GM19193 (cell line): ENCODE results near the gene PIEZO1.

ENCODE experiments used
- POLR2A ChIP-seq: IDR thresholded peaks from 4 replicates; pipeline ENCODE4 v1.6.1; 2011; ENCODE audit not compliant: insufficient read depth, insufficient read length; ENCODE audit errors: extremely low read depth

Gene PIEZO1

DNA sequence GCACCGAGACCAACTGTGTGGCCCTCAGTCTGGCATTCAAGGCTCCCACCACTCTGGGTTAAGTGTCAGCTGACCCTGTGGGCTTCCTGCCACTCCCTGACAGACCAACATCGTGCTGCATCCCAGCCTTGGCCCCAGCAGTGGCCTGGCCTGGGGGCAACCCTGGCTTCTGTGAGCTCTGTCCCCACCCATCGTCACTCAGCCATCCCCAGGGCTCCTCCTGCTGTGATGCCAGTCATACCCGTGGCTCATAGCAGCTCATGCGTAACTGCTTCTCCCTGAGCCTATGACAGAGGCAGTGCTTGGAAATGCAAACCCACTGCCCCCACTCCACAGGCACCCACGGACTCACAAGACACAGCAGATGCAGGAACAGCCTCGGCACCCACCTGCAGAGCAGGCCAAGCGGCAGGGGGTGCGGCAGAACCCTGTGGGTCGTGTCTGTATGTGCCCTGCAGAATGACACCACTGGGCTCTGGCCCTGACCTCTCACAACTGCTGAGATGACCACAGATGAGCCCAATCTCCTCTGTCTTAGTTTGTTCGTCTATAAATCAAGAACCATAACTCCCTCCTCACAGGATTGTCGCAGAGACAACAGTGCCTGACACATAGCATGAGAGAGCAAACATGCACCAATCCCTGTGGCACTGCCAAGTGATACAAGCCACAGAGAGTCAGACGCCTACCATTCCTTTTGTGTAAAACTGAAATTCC, 26.6 kb downstream of the PIEZO1 start:
- no peak for TF ChIP-seq POLR2A

DNA sequence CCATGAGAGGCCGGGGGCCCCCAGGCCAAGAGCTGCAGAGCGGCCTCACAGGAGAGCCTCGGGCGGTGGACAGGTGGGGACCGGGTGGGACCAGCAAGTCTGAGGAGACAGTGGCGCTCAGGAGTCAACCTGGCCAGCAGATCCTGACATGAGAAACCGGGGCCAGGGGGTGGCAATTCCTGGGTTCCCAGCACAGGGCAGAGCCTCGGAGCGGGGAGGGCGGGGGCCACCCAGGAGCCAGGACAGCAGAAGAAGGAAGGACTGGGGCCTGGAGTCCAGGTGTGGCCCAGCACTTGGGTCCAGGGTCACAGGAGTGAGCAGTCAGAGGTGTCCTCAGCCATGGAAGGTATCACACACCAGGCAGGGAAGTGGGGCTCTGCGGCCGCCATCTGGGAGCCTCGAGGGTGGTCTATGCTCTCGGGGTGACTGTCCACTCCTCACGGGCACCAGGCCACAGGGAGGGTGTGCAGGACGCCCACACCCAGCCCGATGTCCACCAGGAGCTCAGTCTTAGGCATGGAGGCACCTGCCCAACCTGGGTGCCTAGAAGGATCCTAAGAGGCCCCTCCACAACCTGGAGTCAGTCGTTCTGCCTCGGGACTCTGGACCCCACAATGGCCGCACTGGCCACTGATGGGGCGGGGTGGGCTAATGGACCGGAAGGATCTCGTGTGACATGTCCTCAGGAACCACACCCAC, 29.1 kb downstream of the PIEZO1 start:
- no peak for TF ChIP-seq POLR2A

DNA sequence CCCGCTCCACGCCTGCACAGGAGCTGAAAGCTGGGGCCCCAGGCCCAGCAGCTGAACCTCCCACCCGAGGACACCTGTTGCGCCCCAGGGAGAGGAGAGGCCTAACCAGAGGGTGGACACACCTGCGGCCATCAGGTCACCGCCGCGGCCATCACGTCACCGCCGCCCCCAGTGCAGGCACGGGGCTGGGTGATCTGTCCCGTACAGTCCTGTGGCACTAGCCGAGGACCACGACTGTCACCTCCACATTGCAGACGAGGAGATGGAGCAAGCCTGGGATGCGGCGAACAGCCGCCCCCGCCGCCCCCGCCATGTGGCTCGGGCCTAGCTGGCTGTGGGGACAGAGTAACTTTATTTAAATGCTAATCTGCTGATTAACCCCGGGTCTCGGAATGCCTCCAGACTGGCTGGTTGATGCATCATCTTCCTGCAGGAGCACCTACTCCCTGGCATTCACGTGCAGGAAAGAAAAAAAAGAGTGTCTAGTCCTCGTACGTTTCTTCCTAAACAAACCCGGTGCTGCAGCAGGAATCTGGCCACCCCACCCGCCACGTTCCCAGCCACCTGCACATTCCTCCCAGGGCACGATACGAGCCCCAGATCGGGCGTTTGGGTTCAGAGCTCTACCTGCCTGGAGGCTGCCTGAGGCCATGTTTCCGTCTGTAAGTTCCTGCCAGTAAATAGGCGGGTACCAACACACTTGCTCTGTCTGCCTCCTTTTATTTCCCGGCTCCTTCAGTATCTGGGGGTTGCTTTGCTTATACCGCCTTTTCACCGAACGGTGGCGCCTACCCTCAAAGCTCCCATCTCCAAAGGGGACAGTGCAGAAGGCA, 29.9 kb downstream of the PIEZO1 start:
- no peak for TF ChIP-seq POLR2A

DNA sequence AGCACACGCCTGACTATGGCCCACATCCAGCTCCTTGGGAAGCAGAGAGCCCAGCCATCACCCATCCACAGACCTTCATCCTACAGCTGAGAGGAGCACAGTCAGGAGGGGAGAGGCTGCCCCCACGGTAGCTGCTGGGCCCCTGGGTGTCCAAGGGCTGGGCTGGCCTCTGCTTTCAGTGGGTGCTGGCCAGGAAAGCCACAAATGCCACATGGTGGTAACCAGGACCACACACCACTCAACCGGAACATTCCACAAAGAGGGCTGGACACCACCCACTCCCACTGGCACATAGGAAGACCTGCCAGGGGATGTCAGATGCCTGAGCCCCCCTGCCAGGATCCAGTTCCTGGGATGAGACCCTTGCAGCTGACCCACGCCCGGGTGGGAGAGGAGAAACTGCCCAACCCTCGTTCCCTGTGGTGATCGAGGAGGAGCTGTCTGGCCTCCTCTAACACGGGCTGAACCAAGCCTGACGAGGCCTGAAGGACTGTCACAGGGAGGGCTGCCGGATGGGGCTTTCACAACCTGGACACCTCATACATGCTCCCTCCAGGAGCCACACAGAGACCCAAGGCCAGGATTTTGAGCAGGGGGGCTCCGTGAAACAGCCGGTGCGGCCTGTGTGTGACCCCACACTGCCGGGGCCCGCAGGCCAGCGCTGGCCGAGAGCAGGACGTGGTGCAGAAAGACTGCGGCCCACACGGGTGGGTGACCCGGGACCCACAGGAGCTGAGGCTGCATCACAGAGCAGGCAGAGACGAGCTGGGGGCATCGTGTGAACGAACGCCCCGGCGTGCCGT, 30.7 kb downstream of the PIEZO1 start:
- no peak for TF ChIP-seq POLR2A

DNA sequence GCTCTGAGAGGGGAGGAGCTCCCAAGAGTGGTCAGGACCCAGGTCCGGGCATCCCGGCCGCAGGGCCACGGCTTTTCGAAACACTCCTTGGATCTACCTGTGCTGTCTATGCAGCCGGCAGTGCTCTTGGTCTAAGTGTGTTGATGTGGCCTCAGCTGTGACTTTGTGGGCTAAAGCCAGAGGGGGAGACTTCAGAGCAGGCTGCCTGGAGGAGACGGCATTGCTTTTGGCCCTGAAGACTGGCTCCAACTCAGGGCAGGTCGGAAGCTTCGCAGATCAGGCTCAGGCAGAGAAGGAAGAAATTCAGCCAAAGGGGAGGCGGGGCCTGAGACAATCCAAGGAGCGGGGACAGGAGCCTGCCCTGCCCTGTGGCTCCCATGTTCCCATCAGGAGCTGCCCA, 31.4 kb downstream of the PIEZO1 start:
- no peak for TF ChIP-seq POLR2A

DNA sequence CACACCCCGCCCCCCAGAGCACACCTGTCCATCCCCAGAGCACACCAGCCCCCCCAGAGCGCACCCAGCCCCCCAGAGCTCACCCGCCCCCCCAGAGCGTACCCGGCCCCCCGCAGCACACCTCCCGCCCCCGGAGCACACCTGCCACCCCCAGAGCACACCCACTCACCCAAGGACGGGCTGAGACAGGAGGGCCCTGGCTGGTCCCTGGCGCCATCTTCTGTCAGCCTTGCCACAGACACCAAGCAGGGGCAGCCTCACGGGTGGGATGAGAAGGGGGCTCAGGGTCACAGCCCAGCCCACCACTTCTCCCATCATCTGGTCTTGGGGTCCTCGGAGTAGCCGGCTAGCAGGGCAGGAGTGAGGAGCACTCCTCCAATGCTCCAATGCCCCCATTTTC, 31.8 kb downstream of the PIEZO1 start:
- no peak for TF ChIP-seq POLR2A

DNA sequence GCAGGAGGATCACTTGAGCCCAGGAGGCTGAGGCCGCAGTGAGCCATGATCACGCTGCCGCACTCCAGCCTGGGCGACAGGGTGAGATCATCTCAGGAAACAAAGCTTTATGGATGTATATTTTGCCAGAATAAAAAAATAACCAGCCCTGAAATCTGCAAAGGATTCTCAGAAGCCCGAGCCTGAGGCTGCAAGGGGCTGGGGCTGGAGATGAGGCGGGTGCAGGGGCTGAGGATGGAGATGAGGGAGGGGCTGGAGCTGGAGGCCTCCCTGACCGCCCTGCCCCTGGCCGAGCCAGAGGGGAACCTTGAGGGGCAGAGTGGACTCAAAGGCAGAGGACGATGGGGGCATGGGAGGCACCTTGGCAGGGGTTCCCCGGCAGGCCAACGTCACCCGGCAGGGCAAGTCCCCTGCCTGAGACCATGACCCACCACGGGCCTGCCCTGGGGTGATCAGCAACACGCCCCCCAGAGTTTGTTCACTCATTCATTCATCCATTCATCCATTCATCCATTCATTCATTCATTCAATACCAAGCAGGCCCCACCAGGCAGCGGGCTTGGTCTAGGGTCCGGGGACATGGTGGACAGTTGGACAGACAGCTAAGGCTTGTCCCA, 32.5 kb downstream of the PIEZO1 start:
- no peak for TF ChIP-seq POLR2A

DNA sequence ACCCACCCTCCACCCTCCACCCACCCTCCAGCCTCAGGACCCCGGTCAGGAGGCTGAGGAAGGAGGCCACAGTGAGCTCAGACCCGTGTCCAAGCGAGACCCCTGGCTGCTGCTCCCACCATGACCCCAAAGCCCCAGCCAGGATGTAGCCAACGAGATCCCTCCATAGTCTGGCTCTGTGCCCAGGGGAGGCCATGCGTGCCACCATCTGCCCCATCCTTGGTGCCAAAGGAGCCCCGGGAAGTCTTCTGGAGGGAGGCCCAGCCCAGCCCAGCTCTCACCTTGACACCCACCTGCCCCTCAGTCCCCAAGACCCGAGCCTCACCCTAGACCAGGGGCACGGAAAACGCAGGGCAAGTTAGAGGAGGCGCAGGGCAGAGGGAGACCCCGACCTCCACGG, 34.2 kb downstream of the PIEZO1 start:
- TF ChIP-seq POLR2A: no peak

DNA sequence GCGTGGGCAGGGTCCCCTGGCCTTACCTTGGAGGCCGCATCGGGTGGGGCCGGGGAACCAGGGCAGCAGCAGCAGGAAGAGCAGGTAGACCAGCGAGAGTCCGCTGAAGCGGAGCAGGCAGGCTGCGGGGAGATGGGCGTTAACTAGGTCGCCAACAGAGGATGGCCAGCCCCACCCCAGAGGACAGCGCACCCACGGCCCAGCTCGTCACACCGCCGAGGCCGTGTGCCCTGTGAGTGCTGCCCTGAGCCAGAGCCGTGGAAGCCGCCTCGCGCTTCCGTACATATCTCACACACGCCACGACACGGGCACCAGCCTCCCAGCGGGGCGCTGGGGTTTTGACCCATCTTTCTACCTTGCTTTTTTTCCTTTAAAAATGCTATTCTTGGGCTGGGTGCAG, 35.7 kb downstream of the PIEZO1 start:
- no peak for TF ChIP-seq POLR2A

DNA sequence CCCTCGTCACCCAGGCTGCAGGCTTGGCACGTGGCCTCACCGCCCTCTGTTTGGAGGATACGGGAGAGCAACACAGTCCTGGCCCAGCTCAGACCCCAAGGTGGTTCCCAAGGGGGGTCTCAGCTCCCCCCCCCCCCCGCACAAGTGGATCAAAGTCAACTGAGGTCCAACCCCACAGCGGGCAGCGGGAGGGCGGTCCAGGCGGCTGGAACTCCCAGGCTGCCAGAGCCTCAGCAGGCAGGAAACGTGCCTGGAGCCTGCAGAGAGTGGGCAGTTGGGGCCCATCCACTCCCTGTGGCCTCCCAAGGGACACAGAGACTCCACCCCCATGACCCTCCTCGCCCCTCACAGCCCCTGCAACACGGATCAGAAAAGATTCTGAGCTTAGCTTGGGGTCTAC, 36.7 kb downstream of the PIEZO1 start:
- TF ChIP-seq POLR2A: no peak

DNA sequence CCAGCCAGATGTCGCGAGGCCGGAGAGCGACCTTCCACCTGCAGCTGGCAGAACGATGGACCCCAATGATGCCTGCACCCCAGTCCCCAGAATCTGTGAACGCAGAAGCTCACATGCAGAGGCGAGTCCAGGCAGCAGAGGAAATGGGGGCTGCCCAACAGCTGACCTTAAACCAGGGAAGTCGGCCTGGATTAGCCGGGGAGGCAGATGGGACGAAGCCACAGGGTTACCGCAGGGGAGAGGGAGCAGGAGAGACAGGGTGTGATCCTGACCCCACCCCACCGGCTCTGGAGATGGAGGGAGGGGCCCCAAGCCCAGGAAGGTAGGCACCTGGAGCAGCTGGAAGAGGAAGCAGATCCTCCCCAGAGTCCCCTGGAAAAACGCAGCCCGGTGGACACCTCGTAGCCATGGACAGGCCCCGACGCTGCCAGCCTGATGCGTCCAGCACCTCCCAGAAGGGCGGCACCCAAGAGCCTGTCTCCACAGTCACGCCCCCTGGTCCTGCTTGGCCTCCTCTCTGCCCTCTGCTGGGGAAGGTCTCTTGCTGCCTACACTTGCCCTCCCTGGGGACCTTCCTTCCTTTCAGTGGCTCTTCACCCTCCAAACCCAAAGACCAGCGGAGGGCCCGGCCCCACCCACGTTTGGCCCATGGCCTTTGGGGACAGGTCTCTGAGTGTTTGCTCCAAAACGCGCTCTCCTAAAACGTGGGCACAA, 37.3 kb downstream of the PIEZO1 start:
- no peak for TF ChIP-seq POLR2A

DNA sequence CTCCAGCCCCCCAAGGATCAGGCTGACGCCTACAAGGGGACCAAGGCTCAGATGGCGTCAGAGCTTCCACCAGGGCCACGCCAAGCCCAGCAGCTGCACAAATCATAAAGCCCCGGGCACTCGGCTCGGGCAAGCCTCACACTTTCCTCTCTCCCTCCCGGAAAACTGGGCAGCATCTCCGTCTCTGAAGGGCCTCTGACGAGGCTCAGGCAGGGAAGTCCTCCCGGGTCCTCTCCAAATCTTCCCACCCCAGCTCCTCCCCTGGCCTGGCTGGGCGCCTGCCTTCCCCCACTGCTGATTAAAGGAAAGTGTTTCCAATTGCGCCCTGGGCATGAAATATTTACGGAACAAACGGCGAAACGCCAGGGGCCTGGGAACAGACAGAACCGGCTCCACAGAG, 38.5 kb downstream of the PIEZO1 start:
- TF ChIP-seq POLR2A: no peak

DNA sequence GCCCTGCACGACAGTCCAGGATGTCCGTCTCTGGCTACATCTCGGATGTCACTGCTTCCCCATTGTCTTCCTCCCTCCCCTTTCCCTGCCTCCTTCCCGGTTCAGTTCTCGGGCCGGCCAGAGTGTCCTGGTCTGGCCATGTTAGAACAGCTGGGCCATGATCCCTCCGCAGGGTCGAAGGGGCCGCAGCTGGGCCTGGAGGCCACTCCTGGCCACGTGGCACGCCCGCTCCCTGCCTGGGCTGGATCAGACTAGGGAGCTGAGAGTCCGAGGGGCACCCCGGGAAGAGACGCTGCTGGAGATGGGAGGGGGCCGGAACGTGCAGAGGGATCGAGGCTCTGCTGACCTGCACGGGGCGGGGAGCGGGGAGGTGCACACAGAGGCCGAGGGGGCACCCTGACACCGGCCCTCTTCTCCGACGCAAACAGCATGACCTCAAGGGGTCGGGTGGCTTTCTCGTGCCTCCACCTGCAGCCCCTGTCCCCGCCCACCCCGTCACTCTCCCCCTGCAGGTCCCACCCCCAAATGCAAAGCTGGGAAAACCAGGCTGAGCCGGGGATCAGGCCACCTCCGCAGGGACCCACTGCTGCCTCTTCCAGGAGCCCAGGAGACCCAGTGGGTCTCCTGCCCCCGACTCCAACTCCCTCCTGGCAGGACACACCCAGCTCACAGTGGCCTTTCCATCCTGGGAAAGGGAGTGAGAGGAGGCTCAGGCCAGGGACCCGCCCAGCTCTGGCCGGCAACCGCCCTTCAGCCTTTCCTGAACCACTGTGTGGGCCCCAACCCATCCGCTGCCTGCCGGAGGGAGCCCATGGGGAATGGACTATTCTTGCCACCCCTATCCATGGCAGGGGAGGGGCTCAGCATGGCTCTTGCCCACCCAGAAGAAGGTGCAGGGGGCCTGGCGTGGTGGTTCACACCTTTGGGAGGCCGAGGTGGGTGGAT, 40.2 kb downstream of the PIEZO1 start:
- TF ChIP-seq POLR2A: no peak
